Measurements from ENCODE around the gene PP2D1. TPM values are rescaled to one million over a fixed set of nuclear protein-coding genes. Genes with fewer than 3 reads are reported as not detected.

PP2D1 gene
- total RNA-seq, 1 experiment from 2014 or later = not detected

- H3K27me3 ChIP-seq (replicated peaks; ENCODE audit: insufficient read depth, low read depth, low read length, poor library complexity) = no peaks in the 10 kb centered on the region
- no peaks in the 10 kb centered on the region for H3K9me3 ChIP-seq (ENCODE audit: low read depth, low read length, poor library complexity, severe bottlenecking)
- CTCF ChIA-PET = no interaction called here
- intact Hi-C loops (cut with micrococcal nuclease; ENCODE audit: unreplicated experiment) = no loop called here
- no TSS peak for BruUV-seq (replicated peaks)
- no peak for DNase-seq (ENCODE audit: low spot score)
- H3K4me1 ChIP-seq (ENCODE audit: insufficient read depth, low read length, poor library complexity, severe bottlenecking) = no peaks in the 10 kb centered on the region
- POLR2A ChIA-PET (ENCODE audit: low non-redundant PET) = no interaction called here
- TF ChIP-seq EZH2 (IDR thresholded peaks at IDR 0.05; ENCODE audit: borderline replicate concordance, low read depth, low read length, poor library complexity, severe bottlenecking) = no peak
- no peak overlapping the region for H3K27ac ChIP-seq (ENCODE audit: low read depth, low read length, poor library complexity, severe bottlenecking)
- no peak overlapping the region for H3K4me3 ChIP-seq (ENCODE audit: low read depth, low read length, poor library complexity, severe bottlenecking)
- H3K36me3 ChIP-seq (ENCODE audit: insufficient read depth, low read length, poor library complexity, severe bottlenecking) = no peaks in the 10 kb centered on the region
Measured at GRCh38 chr3:20055020-20055775, 43.1 kb upstream of the PP2D1 start.

- CTCF ChIA-PET = no interaction called here
- intact Hi-C loops (cut with micrococcal nuclease; ENCODE audit: unreplicated experiment) = no loop called here
Measured at GRCh38 chr3:20054549-20054987, 42.5 kb upstream of the PP2D1 start.

GRCh38 chr3:20052851-20053250 is 40.8 kb upstream of the PP2D1 start:
- Histone ChIP-seq H3K27ac (ENCODE audit: low read depth, low read length, poor library complexity, severe bottlenecking) (no peak overlapping the region), H3K27me3 (replicated peaks; ENCODE audit: insufficient read depth, low read depth, low read length, poor library complexity) (no peaks in the 10 kb centered on the region), H3K4me1 (ENCODE audit: insufficient read depth, low read length, poor library complexity, severe bottlenecking) (no peaks in the 10 kb centered on the region), H3K4me3 (ENCODE audit: low read depth, low read length, poor library complexity, severe bottlenecking) (no peak overlapping the region), H3K36me3 (ENCODE audit: insufficient read depth, low read length, poor library complexity, severe bottlenecking) (no peaks in the 10 kb centered on the region), H3K9me3 (ENCODE audit: low read depth, low read length, poor library complexity, severe bottlenecking) (no peaks in the 10 kb centered on the region)
- ChIA-PET CTCF (no interaction called here), POLR2A (ENCODE audit: low non-redundant PET) (no interaction called here)
- TF ChIP-seq CTCF (conservative IDR thresholded peaks at IDR 0.05; ENCODE audit: low read depth, low read length) = no peak
- no peak for TF ChIP-seq EZH2 (IDR thresholded peaks at IDR 0.05; ENCODE audit: borderline replicate concordance, low read depth, low read length, poor library complexity, severe bottlenecking)
- DNase-seq (ENCODE audit: low spot score) = no peak
- no TSS peak for BruUV-seq (replicated peaks)
- intact Hi-C loops (cut with micrococcal nuclease; ENCODE audit: unreplicated experiment) = no loop called here

More at GRCh38 chr3:20054549-20054987, 42.5 kb upstream of the PP2D1 start:
- TF ChIP-seq EZH2 (IDR thresholded peaks at IDR 0.05; ENCODE audit: borderline replicate concordance, low read depth, low read length, poor library complexity, severe bottlenecking) (no peak), CTCF (conservative IDR thresholded peaks at IDR 0.05; ENCODE audit: low read depth, low read length) (no peak)
- Histone ChIP-seq H3K36me3 (ENCODE audit: insufficient read depth, low read length, poor library complexity, severe bottlenecking) (no peaks in the 10 kb centered on the region), H3K27ac (ENCODE audit: low read depth, low read length, poor library complexity, severe bottlenecking) (no peak overlapping the region), H3K27me3 (replicated peaks; ENCODE audit: insufficient read depth, low read depth, low read length, poor library complexity) (no peaks in the 10 kb centered on the region), H3K9me3 (ENCODE audit: low read depth, low read length, poor library complexity, severe bottlenecking) (no peaks in the 10 kb centered on the region), H3K4me3 (ENCODE audit: low read depth, low read length, poor library complexity, severe bottlenecking) (no peak overlapping the region), H3K4me1 (ENCODE audit: insufficient read depth, low read length, poor library complexity, severe bottlenecking) (no peaks in the 10 kb centered on the region)
- POLR2A ChIA-PET (ENCODE audit: low non-redundant PET) = no interaction called here
- BruUV-seq (replicated peaks) = no TSS peak
- DNase-seq (ENCODE audit: low spot score) = peak; percentile 37

Measured in A673 (cell line).